ENCODE measurements around the gene FAM9A. TPM values are rescaled to one million over a fixed set of nuclear protein-coding genes. Genes with fewer than 3 reads are reported as not detected.

FAM9A gene
- total RNA-seq, 1 experiment from 2014 or later = not detected

DNA sequence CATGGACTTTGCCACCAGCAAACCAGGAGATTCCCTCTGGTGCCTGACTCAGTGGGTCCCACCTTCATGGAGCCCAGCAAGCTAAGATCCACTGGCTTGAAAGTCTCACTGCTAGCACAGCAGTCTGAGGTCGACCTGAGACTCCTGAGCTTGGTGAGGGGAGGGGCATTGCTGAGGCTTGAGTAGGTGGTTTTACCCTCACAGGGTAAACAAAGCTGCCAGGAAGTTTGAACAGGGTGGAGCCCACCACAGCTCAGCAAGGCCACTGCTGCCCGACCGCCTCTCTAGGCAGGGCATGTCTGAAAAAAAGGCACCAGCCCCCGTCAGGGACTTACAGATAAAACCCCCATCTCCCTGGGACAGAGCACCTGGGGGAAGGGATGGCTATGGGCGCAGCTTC lies 28.1 kb downstream of the FAM9A start:
- no peak for DNase-seq
- Mint-ChIP-seq H3K36me3 (ENCODE audit: insufficient read depth in 1 of 3, low read depth in 3 of 3) (no peaks in the 10 kb centered on the region; a peak in 2 of 7 replicates), H3K27ac (no peak overlapping the region), H3K9me3 (peaks cover 4 to 26% of the 10 kb centered on the region in 2 experiments; a peak in 4 of 5 replicates), H3K4me3 (no peak overlapping the region), H3K27me3 (ENCODE audit: low read depth) (peaks cover 3% of the 10 kb centered on the region), H3K4me1 (no peaks in the 10 kb centered on the region)
- Histone ChIP-seq H3K14ac (ENCODE audit: insufficient read depth, low read length) (no peak overlapping the region; the same call in 1 of the 2 replicates), H3K4ac (ENCODE audit: low read depth, low read length) (no peak overlapping the region), H3K27ac (ENCODE audit: insufficient read length, low read depth, low read length) (no peak overlapping the region), H2BK5ac (ENCODE audit: insufficient read length, low read length) (no peak overlapping the region), H3K23ac (ENCODE audit: insufficient read length, low read depth, low read length) (no peak overlapping the region), H3K56ac (ENCODE audit: insufficient read length, low read depth, low read length) (no peak overlapping the region), H3K79me1 (ENCODE audit: insufficient read depth, low read depth, low read length, poor library complexity, severe bottlenecking) (no peaks in the 10 kb centered on the region), H3K27me3 (ENCODE audit: insufficient read depth, low read length) (no peaks in the 10 kb centered on the region), H2BK120ac (ENCODE audit: low read depth, low read length, poor library complexity, severe bottlenecking) (no peak overlapping the region), H2BK12ac (ENCODE audit: insufficient read length, low read depth, low read length) (no peak overlapping the region), H3K4me2 (ENCODE audit: insufficient read depth, insufficient read length, low read length) (no peak overlapping the region), H3T11ph (ENCODE audit: low read length) (no peak overlapping the region), H3K23me2 (ENCODE audit: insufficient read length, low read depth, low read length, poor library complexity, severe bottlenecking) (no peaks in the 10 kb centered on the region), H4K8ac (replicated peaks; ENCODE audit: insufficient read length, low read depth, low read length) (no peak overlapping the region), H4K91ac (ENCODE audit: insufficient read length, low read depth, low read length) (no peak overlapping the region), H2AFZ (ENCODE audit: low read length) (no peak overlapping the region), H3K79me2 (ENCODE audit: insufficient read depth, low read length) (no peaks in the 10 kb centered on the region), H2BK15ac (ENCODE audit: low read depth, low read length) (no peak overlapping the region), H3K9me3 (ENCODE audit: control insufficient read depth, low read depth, low read length) (no peaks in the 10 kb centered on the region), H3K18ac (ENCODE audit: insufficient read length, low read depth, low read length) (no peak overlapping the region), H2BK20ac (ENCODE audit: low read depth, low read length, poor library complexity, severe bottlenecking) (no peak overlapping the region), H4K5ac (ENCODE audit: insufficient read length, low read depth, low read length) (no peak overlapping the region), H4K20me1 (ENCODE audit: control insufficient read depth, insufficient read depth, insufficient read length) (no peaks in the 10 kb centered on the region), H2AK5ac (ENCODE audit: insufficient read length, low read length) (no peak overlapping the region), H3K4me1 (ENCODE audit: insufficient read depth, low read length) (no peaks in the 10 kb centered on the region), H3K9ac (ENCODE audit: extremely low read depth, insufficient read length, low read length) (no peak overlapping the region)
- no CpG with 5 or more reads among the region's 5 CpGs for WGBS (ENCODE audit: extremely low coverage, insufficient read length, low lambda C conversion rate)
- TF ChIP-seq, protein P1, sequence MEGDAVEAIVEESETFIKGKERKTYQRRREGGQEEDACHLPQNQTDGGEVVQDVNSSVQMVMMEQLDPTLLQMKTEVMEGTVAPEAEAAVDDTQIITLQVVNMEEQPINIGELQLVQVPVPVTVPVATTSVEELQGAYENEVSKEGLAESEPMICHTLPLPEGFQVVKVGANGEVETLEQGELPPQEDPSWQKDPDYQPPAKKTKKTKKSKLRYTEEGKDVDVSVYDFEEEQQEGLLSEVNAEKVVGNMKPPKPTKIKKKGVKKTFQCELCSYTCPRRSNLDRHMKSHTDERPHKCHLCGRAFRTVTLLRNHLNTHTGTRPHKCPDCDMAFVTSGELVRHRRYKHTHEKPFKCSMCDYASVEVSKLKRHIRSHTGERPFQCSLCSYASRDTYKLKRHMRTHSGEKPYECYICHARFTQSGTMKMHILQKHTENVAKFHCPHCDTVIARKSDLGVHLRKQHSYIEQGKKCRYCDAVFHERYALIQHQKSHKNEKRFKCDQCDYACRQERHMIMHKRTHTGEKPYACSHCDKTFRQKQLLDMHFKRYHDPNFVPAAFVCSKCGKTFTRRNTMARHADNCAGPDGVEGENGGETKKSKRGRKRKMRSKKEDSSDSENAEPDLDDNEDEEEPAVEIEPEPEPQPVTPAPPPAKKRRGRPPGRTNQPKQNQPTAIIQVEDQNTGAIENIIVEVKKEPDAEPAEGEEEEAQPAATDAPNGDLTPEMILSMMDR (conservative IDR thresholded peaks at IDR 0.05) = no peak
